Measurements from ENCODE around the gene BMERB1. TPM values are rescaled to one million over a fixed set of nuclear protein-coding genes. Genes with fewer than 3 reads are reported as not detected.
"Not testable (repeated sequence)": the region's sequence is repeated elsewhere in the genome, so short reads cannot be mapped to it uniquely, and the experiment has no call there.

BMERB1 gene
- polyA plus RNA-seq, 1 donor, result 41.2 TPM

GRCh38 chr16:15592324-15592723 is 157.9 kb downstream of the BMERB1 start:
- no peak for DNase-seq

DNA sequence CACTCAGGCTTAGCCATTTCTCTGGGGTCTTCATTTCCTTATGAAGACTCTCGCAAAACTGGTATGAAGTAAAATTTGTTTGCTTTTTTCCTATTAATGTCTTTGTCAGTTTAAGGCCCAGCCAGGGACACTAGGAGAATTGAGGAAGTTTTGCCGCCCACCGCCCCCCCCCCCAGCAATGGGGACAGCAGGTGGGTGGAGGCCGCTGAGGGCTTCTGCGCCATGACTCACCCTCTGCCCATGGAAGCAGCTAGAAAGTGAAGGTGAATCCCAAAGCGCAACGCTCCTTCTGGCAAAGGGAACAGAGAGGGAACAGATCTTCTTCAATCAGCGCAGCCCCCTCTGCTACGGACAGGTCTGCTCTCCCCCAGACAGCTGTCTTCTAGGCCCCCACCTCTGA is 158.8 kb downstream of the BMERB1 start:
- DNase-seq, result no peak

DNA sequence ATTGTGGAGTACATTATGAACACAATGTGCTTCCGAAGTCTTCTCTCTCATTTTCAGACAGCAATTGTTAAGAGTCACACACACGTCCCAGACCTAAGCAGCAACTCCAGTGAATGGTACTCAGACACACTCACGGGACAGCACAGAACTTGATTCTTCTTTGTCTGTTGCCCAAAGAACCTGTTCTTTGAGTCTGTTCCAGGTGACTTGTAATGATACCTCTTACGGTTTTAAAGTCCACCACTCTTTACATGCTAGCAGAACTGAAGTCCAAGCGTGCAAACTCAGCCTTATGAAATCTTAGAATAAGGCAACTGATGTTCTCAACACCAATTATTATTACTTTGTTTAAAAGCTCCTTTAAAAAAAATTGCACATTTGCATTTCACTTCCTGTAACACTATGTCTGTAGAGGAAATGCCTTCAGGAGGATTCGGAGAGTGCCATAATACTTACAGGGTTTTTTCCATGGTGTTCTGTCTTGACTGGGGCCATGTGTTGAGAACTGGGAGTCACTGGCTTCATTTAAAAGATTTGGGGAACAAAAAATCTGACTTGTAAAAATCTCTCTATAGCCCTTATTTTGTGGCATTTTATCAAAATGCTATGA is 160.4 kb downstream of the BMERB1 start:
- no peak for DNase-seq

DNA sequence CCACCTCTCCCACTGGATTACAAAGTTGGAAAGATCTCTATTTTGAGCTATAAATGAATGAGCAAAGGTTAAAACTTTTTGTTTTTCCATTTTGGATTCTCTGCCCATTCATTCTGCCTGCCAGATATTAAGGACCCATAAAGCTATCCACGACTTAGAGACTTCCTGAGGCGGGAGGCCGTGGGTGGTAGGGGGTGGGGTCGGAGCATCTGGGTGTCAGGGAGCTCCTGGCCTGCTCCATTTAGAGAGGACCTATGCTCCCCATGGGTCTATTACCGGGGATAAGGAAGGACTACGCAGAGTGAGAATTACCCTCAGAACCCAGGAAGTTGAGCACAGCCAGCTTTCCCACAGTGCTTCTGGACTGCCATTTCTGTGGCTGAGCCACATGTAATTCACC is 162.7 kb downstream of the BMERB1 start:
- DNase-seq, result no peak

- no peak for DNase-seq
Observed at GRCh38 chr16:15597822-15598647, 163.6 kb downstream of the BMERB1 start.

GRCh38 chr16:15598648-15599190 is 164.3 kb downstream of the BMERB1 start:
- DNase-seq, result no peak

- DNase-seq, result no peak
Observed at GRCh38 chr16:15599303-15600070, 165.1 kb downstream of the BMERB1 start.

GRCh38 chr16:15601212-15601879 is 167.0 kb downstream of the BMERB1 start:
- DNase-seq, result no peak

DNA sequence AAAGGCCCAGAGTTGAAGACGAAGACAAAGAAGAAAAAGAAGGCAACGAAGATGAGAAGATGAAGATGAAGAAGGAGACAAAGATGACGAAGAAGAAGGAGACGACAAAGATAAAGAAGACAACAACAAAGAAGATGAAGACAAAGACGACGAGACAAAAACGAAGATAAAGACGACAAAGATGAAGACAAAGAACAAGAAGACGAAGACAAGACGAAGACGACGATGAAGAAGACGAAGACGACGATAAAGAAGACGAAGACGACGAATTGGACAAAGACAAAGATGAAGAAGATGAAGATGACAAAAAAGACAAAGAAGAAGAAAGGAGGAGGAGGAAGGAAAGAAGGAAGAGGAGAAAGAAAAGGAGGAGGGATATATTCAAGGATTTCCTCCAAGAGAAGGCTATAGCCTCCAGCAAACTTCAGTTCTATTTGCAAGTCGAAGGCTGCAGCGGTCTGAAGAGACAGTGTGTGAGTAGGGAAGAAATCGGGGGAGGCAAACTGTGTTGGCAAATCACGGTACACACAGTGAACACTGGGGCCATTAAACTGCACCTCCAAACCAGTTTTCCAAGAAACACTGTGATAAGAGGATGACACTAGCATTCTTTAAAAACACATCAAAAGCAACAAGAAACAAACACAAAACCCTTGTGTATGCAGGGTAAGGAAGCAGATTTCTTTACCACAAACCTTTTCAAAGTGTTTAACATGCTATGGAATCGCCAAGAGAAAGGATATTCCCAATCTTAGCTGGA is 168.1 kb downstream of the BMERB1 start:
- DNase-seq, result no peak

- DNase-seq, result no peak
Observed at GRCh38 chr16:15604460-15605440, 170.4 kb downstream of the BMERB1 start.

DNA sequence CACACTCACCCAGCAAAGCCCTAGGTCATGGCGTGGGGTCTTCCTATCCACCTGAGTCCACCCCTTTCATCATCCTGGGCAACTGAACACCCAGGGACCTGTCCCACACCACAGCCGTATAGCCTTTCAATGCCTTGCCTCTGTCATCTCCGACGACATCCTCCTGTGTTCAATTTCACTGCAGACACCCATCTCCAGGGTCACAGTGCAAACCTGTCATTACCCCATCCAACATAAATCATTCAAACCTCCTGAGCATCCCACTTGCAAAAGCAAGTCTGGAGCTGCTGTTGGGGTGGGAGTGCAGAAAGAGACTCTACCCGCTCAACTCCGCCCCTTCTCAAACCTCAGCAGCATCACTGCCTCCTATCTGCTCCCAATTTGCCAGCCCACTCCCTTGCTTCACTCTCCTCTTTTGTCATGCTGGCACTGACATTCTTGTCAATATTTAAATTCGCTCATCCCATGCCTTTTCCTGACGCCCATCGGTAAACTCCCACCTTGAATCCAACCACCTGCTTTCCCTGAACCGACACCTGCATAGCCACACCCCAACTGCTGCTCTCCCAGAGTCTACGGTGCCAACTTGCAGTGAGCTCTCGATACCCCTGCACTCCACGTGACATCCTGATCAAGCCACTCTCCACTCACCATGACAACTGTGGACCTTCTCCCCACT is 171.6 kb downstream of the BMERB1 start:
- DNase-seq, result no peak

- no peak for DNase-seq
Observed at GRCh38 chr16:15606518-15607220, 172.3 kb downstream of the BMERB1 start.

DNA sequence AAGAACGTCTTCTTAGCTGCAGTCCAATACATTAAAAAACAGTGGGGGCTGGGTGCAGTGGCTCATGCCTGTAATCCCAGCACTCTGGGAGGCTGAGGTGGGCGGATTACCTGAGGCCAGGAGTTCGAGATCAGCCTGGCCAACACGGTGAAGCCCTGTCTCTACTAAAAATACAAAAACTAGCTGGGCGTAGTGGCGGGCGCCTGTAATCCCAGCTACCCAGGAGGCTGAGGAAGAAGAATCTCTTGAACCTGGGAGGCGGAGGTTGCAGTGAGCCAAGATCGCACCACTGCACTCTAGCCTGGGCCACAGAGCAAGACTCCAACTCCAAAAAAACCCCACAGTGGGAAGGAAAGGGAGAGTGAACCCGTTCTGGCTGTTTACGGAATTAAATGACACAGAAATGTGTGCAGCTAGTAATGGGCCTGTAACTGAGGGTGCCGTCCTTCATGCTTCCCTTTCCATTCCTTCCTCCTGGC is 172.9 kb downstream of the BMERB1 start:
- not testable (repeated sequence) for DNase-seq

DNA sequence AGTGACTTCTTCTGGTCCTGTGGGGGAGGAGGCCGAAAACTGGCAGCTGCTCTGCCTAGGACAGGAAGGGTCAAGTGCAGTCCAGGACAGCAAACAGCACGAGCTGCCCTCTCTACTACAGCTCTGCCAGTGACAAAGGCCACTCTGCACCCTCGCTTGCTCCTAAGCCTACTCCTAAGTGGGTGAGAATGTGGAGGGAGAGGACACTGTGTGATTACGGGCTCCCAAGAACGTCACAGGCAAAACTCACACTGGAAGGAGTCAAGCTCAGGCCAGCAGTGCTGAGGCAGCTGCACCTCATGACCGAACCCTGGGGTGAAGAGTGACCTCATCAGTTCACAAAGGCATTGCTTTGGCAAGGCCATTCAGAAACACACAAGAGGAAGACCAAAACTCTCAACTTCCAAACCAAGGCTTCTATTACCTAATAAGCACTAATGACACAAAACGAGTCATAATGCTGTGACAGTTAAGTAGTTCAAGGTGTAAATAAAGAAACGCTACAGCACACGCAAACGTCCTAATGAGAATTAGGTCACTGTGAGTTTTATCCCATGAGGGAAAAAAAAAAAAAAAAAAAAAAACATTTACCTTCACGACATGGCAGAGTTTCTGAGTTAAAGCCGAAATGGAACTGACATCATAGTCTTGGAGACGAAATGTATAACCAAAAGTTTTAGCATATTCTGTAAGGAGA is 173.5 kb downstream of the BMERB1 start:
- no peak for DNase-seq

GRCh38 chr16:15608398-15609285 is 174.3 kb downstream of the BMERB1 start:
- DNase-seq, result no peak

- no peak for DNase-seq
Observed at GRCh38 chr16:15609286-15609649, 174.9 kb downstream of the BMERB1 start.

GRCh38 chr16:15610369-15610871 is 176.0 kb downstream of the BMERB1 start:
- no peak for DNase-seq

All from left kidney (tissue), 2 donors.